Measurements from ENCODE around the gene PCDHGC5. TPM values are rescaled to one million over a fixed set of nuclear protein-coding genes. Genes with fewer than 3 reads are reported as not detected.

PCDHGC5 gene
- total RNA-seq, 1 donor from 2014 or later = 0.54 TPM

GRCh38 chr5:141508440-141508797 is 19.5 kb downstream of the PCDHGC5 start:
- Histone ChIP-seq H3K4me3 (ENCODE audit: low read depth, low read length) (no peak overlapping the region), H3K36me3 (ENCODE audit: control insufficient read depth, insufficient read depth, low read length) (peaks cover 3% of the 10 kb centered on the region), H3K27me3 (ENCODE audit: control insufficient read depth, insufficient read depth, low read length) (no peaks in the 10 kb centered on the region)
- no peak for TF ChIP-seq CTCF (IDR thresholded peaks at IDR 0.05; ENCODE audit: insufficient read depth, low read length, poor library complexity, severe bottlenecking)
- no peak for DNase-seq (ENCODE audit: low read depth)

GRCh38 chr5:141508798-141509611 is 20.1 kb downstream of the PCDHGC5 start:
- Histone ChIP-seq H3K4me3 (ENCODE audit: low read depth, low read length) (no peak overlapping the region), H3K36me3 (ENCODE audit: control insufficient read depth, insufficient read depth, low read length) (peaks cover 3% of the 10 kb centered on the region), H3K27me3 (ENCODE audit: control insufficient read depth, insufficient read depth, low read length) (no peaks in the 10 kb centered on the region)
- DNase-seq (ENCODE audit: low read depth) = peak; percentile 92
- TF ChIP-seq CTCF (IDR thresholded peaks at IDR 0.05; ENCODE audit: insufficient read depth, low read length, poor library complexity, severe bottlenecking) = no peak

- no peak for TF ChIP-seq CTCF (IDR thresholded peaks at IDR 0.05; ENCODE audit: insufficient read depth, low read length, poor library complexity, severe bottlenecking)
- DNase-seq (ENCODE audit: low read depth) = no peak
- Histone ChIP-seq H3K36me3 (ENCODE audit: control insufficient read depth, insufficient read depth, low read length) (peaks cover 3% of the 10 kb centered on the region), H3K4me3 (ENCODE audit: low read depth, low read length) (no peak overlapping the region), H3K27me3 (ENCODE audit: control insufficient read depth, insufficient read depth, low read length) (no peaks in the 10 kb centered on the region)
Observed at GRCh38 chr5:141510160-141510559, 21.3 kb downstream of the PCDHGC5 start.

GRCh38 chr5:141510850-141511601 is 22.1 kb downstream of the PCDHGC5 start:
- no peak for TF ChIP-seq CTCF (IDR thresholded peaks at IDR 0.05; ENCODE audit: insufficient read depth, low read length, poor library complexity, severe bottlenecking)
- Histone ChIP-seq H3K36me3 (ENCODE audit: control insufficient read depth, insufficient read depth, low read length) (peaks cover 3% of the 10 kb centered on the region), H3K27me3 (ENCODE audit: control insufficient read depth, insufficient read depth, low read length) (no peaks in the 10 kb centered on the region), H3K4me3 (ENCODE audit: low read depth, low read length) (no peak overlapping the region)
- no peak for DNase-seq (ENCODE audit: low read depth)

- peaks cover 3% of the 10 kb centered on the region for H3K36me3 ChIP-seq (ENCODE audit: control insufficient read depth, insufficient read depth, low read length)
- DNase-seq (ENCODE audit: low read depth) = no peak
- H3K4me3 ChIP-seq (ENCODE audit: low read depth, low read length) = no peak overlapping the region
- TF ChIP-seq CTCF (IDR thresholded peaks at IDR 0.05; ENCODE audit: insufficient read depth, low read length, poor library complexity, severe bottlenecking) = no peak
- H3K27me3 ChIP-seq (ENCODE audit: control insufficient read depth, insufficient read depth, low read length) = no peaks in the 10 kb centered on the region
Observed at GRCh38 chr5:141511771-141512325, 23.0 kb downstream of the PCDHGC5 start.
